Body of pancreas (tissue), 4 donors: Measurements from ENCODE around the gene ERC1. TPM values are rescaled to one million over a fixed set of nuclear protein-coding genes. Genes with fewer than 3 reads are reported as not detected.

Experiments
- ATAC-seq: fragments of 150-250 bp; one replicate; pipeline ENCODE4 v1.9.1; 2016
- DNase-seq, 4 donors: peaks; one replicate each; pipeline ENCODE4 v3.0.0-alpha.2; 2019
- H3K27ac ChIP-seq, 4 donors: fragments of 200-600 bp; sonication (generic); 1 replicate in 3 of 4; 2 replicates in 1 of 4; pipeline versions ENCODE4 v1.5.1 to v1.6.1; 2016 to 2019; ENCODE audit warnings: mild to moderate bottlenecking in 1 of 4, mixed read lengths in 1 of 4, moderate library complexity in 1 of 4
- H3K27me3 ChIP-seq, 2 donors: fragments of 200-600 bp; sonication (generic); one replicate each; pipeline ENCODE4 v1.6.0; 2016; ENCODE audit warnings: mild to moderate bottlenecking in 1 of 2
- H3K36me3 ChIP-seq, 2 donors: fragments of 200-600 bp; sonication (generic); replicated peaks in 1 of 2; 2 replicates each; pipeline ENCODE4 v1.5.1; 2016; ENCODE audit warnings: low read depth in 2 of 2; ENCODE audit not compliant: insufficient read depth in 1 of 2
- H3K4me1 ChIP-seq: fragments of 200-600 bp; sonication (generic); one replicate; pipeline ENCODE4 v1.6.0; 2016
- H3K4me3 ChIP-seq, 2 donors: fragments of 200-600 bp; sonication (generic); 1 replicate in 1 of 2; 2 replicates in 1 of 2; pipeline ENCODE4 v1.5.1; 2016 to 2019
- H3K9me3 ChIP-seq, 3 donors: fragments of 200-600 bp; sonication (generic); 1 replicate in 2 of 3; 2 replicates in 1 of 3; pipeline ENCODE4 v1.5.1; 2016
- CTCF ChIP-seq, 7 experiments: fragments of 450-650 bp in 4 of 7; fragments of 200-600 bp in 3 of 7; sonication (generic) in 3 of 7; IDR thresholded peaks; one replicate each; pipeline ENCODE4 v1.5.1; 2016 to 2019; ENCODE audit warnings: antibody characterized with exemption in 7 of 7
- POLR2A ChIP-seq, 3 donors: fragments of 450-650 bp; IDR thresholded peaks; one replicate each; pipeline ENCODE4 v1.6.1; 2016; ENCODE audit warnings: antibody characterized with exemption in 3 of 3, mild to moderate bottlenecking in 2 of 3
- WGBS, 2 donors: methylation state at CpG; one replicate each; pipeline ENCODE4 v1.1.5; 2017; 5-methylcytosine and 5-hydroxymethylcytosine counted together
- intact Hi-C: fragments of 100-400 bp; cut with DNase I; formaldehyde crosslinking; loops from one replicate; pipeline ENCODE4 v1.15.1; 2023
- total RNA-seq, 2 donors: library from RNA; depleted of rRNA; stranded (reverse); fragments of >200 nt; gene quantifications; one replicate each; pipeline ENCODE4 v1.1.0, GENCODE V29; 2016

The ERC1 gene
- total RNA-seq, 2 donors from 2014 or later = 20.8 to 29.0 TPM

- intact Hi-C loops = no loop called here
- TF ChIP-seq POLR2A (IDR thresholded peaks at IDR 0.05) (no peak), CTCF (IDR thresholded peaks at IDR 0.05) (no peak)
- 16 to 67% methylated on average over 1 of the region's 1 CpG for WGBS, 2 donors
- Histone ChIP-seq H3K9me3 (no peaks in the 10 kb centered on the region), H3K27ac (no peak overlapping the region), H3K27me3 (no peaks in the 10 kb centered on the region), H3K36me3 (no peaks in the 10 kb centered on the region), H3K4me1 (no peaks in the 10 kb centered on the region), H3K4me3 (no peak overlapping the region)
- ATAC-seq = no peak
- DNase-seq = no peak
Measured at GRCh38 chr12:1325666-1326065, 334.6 kb downstream of the ERC1 start.

- Histone ChIP-seq H3K27me3 (no peaks in the 10 kb centered on the region), H3K9me3 (no peaks in the 10 kb centered on the region), H3K4me1 (no peaks in the 10 kb centered on the region), H3K36me3 (no peaks in the 10 kb centered on the region), H3K4me3 (no peak overlapping the region), H3K27ac (no peak overlapping the region)
- 87 to 95% methylated on average over 2 of the region's 2 CpGs for WGBS, 2 donors
- TF ChIP-seq CTCF (IDR thresholded peaks at IDR 0.05) (no peak), POLR2A (IDR thresholded peaks at IDR 0.05) (no peak)
- DNase-seq (no peak), ATAC-seq (no peak)
- intact Hi-C loops = no loop called here
Measured at GRCh38 chr12:1326258-1326657, 335.2 kb downstream of the ERC1 start.

- Histone ChIP-seq H3K27me3 (no peaks in the 10 kb centered on the region), H3K27ac (no peak overlapping the region), H3K9me3 (no peaks in the 10 kb centered on the region), H3K36me3 (no peaks in the 10 kb centered on the region), H3K4me1 (peaks cover 10% of the 10 kb centered on the region), H3K4me3 (no peak overlapping the region)
- peak in 1 of 4 donors; percentile 55 for DNase-seq
- intact Hi-C loops = no loop called here
- TF ChIP-seq CTCF (IDR thresholded peaks at IDR 0.05) (no peak), POLR2A (IDR thresholded peaks at IDR 0.05) (no peak)
- WGBS, 2 donors = 87 to 90% methylated on average over 8 of the region's 8 CpGs
- no peak for ATAC-seq
Measured at GRCh38 chr12:1328391-1328790, 337.4 kb downstream of the ERC1 start.

GRCh38 chr12:1329784-1330476, 338.9 kb downstream of the ERC1 start:
- WGBS, 2 donors = 87 to 89% methylated on average over 2 of the region's 2 CpGs
- intact Hi-C loops = no loop called here
- Histone ChIP-seq H3K4me3 (no peak overlapping the region), H3K36me3 (no peaks in the 10 kb centered on the region), H3K27me3 (no peaks in the 10 kb centered on the region), H3K9me3 (no peaks in the 10 kb centered on the region), H3K27ac (no peak overlapping the region), H3K4me1 (peaks cover 10% of the 10 kb centered on the region)
- TF ChIP-seq CTCF (IDR thresholded peaks at IDR 0.05) = no peak
- TF ChIP-seq POLR2A (IDR thresholded peaks at IDR 0.05) = no peak
- DNase-seq (no peak), ATAC-seq (no peak)

- Histone ChIP-seq H3K4me1 (peaks cover 10% of the 10 kb centered on the region), H3K4me3 (no peak overlapping the region), H3K9me3 (no peaks in the 10 kb centered on the region), H3K27ac (no peak overlapping the region), H3K27me3 (no peaks in the 10 kb centered on the region), H3K36me3 (no peaks in the 10 kb centered on the region)
- intact Hi-C loops = no loop called here
- WGBS, 2 donors = 90% methylated on average over 1 of the region's 1 CpG
- no peak for DNase-seq
- no peak for ATAC-seq
- TF ChIP-seq CTCF (IDR thresholded peaks at IDR 0.05) (no peak), POLR2A (IDR thresholded peaks at IDR 0.05) (no peak)
Measured at GRCh38 chr12:1330477-1330827, 339.4 kb downstream of the ERC1 start.
